Measurements from ENCODE around the gene RAI14.
"Not testable (repeated sequence)": the region's sequence is repeated elsewhere in the genome, so short reads cannot be mapped to it uniquely, and the experiment has no call there.

DNA sequence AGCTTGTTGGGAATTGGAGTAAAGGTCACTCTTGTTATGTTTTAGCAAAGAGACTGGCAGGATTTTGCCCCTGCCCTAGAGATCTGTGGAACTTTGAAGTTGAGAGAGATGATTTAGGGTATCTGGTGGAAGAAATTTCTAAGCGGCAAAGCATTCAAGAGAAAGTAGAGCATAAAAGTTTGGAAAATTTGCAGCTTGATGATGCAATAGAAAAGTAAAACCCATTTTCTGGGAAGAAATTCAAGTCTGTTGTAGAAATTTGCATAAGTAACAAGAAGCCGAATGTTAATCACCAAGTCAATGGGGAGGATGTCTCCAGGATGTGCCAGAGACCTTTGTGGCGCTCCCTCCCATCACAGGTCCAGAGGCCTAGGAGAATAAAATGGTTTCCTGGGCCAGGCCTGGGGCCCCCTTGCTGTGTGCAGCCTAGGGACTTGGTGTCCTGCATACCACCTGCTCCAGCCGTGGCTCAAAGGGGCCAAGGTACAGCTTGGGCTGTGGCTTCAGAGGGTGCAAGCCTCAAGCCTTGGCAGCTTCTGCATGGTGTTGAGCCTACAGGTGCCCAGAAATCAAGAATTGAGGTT is 71.1 kb downstream of the RAI14 start:
- TF ChIP-seq EZH2 (IDR thresholded peaks at IDR 0.05; ENCODE audit: borderline replicate concordance); EZH2phosphoT487 (IDR thresholded peaks at IDR 0.05; ENCODE audit: low read depth, severe bottlenecking, unreplicated experiment): not testable (repeated sequence)
- TF ChIP-seq, protein P1, sequence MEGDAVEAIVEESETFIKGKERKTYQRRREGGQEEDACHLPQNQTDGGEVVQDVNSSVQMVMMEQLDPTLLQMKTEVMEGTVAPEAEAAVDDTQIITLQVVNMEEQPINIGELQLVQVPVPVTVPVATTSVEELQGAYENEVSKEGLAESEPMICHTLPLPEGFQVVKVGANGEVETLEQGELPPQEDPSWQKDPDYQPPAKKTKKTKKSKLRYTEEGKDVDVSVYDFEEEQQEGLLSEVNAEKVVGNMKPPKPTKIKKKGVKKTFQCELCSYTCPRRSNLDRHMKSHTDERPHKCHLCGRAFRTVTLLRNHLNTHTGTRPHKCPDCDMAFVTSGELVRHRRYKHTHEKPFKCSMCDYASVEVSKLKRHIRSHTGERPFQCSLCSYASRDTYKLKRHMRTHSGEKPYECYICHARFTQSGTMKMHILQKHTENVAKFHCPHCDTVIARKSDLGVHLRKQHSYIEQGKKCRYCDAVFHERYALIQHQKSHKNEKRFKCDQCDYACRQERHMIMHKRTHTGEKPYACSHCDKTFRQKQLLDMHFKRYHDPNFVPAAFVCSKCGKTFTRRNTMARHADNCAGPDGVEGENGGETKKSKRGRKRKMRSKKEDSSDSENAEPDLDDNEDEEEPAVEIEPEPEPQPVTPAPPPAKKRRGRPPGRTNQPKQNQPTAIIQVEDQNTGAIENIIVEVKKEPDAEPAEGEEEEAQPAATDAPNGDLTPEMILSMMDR (IDR thresholded peaks at IDR 0.05; ENCODE audit: poor library complexity) = not testable (repeated sequence)
